Measurements from ENCODE around the gene ATP7B.
"Not testable (repeated sequence)": the region's sequence is repeated elsewhere in the genome, so short reads cannot be mapped to it uniquely, and the experiment has no call there.

Gene ATP7B

DNA sequence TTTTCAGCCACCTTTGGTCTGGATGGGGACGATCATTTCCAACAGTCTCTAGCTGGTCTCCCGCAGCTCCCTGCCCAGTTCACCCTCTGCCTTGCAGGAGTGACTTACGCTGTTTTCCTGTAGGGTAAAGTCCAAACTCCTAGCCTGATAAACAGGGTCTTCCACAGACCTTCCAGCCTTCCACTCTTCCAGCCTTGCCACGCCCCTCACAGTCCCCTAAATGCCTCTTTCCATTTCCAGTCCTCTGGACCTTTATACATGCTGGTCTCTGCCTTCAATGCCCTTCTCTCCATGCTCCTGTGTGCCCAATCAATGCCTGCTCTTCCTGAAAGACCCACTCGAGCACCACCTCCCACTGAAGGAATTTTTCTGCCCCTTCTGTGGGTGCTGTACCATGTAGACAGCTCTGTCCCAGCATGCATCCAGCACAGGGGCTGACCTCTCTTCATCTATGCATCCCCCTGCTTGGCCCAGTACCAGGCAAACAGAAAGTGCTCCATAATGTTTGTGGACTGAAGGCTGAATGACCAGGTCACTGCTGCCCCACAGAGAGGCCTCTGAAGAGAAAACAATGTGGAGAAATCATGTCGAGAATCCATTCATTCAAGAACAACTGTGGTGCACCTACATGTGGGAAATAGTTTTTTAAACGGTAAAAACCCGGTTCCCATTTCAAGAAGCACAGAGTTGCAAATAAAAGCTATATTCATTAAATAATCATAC, 4.6 kb downstream of the ATP7B start:
- no peak for DNase-seq (ENCODE audit: low read depth, low spot score)

DNA sequence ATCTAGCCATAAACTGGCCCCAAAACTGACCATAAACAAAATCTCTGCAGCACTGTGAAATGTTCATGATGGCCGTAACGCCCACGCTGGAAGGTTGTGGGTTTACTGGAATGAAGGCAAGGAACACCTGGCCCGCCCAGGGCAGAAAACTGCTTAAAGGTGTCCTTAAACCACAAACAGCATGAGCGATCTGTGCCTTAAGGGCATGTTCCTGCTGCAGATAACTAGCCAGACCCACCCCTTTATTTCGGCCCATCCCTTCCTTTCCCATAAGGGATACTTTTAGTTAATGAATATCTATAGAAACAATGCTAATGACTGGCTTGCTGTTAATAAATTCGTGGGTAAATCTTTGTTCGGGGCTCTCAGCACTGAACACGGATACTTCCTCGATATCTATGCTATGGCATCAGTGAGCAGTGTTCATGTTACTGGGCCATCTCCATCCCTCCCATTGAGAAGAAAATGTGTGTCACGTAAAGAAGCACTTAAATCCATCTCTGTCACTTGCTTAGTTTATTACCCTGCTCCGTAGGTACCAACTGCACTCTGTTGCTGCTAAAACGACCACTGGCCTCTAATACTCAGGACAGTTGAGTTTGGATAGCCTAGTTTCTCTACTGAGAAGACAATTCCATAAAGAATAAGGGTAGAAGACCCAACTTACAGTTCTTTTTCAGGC, 5.3 kb downstream of the ATP7B start:
- DNase-seq (ENCODE audit: low read depth, low spot score) = no peak

DNA sequence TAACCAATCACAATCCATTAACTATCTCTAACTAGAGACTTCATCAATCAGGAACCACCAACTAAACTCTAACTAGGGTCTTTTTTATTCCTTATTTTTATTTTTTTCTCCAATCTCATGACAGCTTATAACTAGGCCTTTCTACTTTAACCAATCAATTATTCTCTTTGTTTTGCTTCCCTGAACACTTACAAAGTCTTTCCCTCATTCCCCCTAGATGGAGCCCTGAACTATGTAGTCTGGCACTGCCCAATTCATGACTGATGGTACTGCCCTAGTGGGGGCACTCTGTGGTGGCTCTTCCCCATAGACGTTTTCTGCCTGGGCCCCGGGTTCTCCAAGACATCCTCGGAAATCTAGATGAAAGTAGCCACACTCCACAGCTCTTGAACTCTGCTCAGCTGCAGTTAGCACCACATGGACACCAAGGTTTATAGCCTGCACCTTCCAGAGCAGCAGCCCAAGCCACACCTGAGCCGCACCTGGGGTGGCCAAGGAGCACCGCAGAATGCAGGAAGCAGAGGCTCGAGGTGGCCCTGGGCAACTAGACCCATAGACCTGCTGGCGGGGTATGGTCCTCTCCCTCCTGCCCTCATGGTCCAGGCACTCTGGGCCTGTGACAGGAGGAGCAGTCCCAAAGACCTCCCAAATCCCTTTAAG, 6.6 kb downstream of the ATP7B start:
- no peak for DNase-seq (ENCODE audit: low read depth, low spot score)

DNA sequence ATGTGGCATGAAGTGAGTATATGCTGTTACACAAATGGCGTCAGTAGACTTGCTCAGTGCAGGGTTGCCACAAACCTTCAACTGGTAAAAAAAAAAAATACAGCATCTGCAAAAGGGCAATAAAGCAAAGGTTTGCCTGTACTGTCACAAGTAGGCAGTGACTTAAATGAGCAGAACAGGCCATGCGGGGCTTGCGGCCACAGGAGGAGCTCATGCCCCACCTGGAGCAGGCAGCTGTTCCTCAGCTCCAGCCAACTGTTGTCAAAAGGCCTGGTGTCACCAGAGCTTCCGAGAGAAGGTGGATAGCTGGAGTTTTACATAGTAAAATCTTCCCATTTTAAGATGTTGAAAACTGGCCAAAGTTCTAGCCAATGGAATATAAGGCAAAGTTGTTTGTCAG, 7.7 kb downstream of the ATP7B start:
- DNase-seq (ENCODE audit: low read depth, low spot score) = no peak

DNA sequence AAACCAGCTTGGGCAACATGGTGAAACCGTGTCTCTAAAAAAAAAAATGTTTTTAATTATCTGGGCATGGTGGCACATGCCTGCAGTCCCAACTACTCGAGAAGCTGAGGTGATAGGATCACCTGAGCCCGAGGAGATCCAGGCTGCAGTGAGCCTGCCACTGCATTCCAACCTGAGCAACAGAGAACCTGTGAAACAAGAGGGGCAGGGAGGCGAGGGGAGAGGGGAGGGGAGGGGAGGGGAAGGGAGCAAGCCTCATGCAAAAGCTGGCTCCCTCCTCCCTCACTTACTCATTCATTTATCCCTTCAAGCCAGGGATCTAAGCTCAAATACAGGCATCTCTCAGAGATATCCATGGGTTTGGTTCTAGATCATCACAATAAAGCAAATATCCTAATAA, 8.9 kb downstream of the ATP7B start:
- no peak for DNase-seq (ENCODE audit: low read depth, low spot score)

DNA sequence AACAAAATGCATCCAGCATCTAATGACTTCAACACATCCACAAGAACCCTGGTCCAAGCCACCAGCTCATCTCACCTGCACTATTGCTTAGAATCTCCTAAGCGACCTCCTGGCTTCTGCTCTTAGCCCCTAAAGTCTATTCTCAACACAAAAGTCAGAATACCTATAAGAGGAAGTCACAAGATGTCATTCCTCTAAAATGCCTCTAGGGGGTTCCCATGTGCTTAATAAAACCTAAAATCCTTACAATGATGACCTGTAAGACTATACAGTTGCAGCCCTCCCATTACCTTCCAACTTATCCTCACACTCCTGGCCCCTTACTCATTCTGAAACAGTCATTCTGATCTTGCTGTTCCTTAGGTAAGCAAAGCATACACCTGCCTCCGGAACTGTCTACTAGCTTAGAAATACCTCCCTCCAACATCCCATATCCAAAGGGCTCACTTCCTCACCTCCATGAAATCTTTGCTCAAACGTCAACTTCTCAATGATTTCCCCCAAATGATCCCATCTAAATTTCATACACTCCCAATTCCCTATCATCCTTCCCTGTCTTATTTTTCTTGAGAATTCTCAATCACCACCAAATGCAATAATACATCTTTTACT, 10.0 kb downstream of the ATP7B start:
- DNase-seq (ENCODE audit: low read depth, low spot score) = peak; percentile 36

DNA sequence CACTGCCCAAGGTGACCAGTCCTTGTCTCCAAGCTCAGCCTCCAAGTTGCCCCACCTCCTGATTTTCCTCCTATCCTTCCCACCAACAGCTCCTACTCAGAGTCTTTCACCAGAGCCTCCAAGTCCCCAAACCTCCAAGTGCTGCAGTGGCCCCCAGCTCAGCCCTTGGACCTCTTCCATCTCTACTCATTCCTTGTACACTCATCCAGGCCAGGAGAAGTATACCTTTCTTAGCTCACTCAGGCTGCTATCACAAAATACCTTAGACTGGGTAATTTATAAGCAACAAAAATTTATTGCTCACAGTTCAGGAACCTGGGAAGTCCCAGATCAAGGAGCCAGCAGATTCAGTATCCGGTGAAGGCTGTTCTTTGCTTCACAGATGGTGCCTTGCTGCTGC, 11.3 kb downstream of the ATP7B start:
- DNase-seq (ENCODE audit: low read depth, low spot score) = no peak

DNA sequence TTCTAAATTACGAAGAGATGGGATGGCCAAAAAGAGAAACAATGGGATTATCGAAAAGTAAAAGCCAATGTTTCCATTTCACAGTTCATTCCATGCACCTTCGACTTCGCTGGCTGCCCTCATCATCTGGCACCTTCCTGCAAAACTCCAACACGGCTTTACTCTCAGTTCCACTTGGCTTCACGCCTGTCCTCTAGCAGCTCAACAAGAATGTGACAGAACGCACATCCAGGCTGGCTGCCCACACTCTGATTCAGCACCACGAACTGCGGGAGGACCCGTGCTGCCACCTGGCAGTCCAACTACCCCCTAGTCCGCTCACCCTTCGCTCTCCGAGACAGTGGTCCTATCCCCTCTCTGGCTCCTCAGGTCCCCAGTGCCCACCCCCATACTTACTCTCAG, 11.7 kb downstream of the ATP7B start:
- DNase-seq (ENCODE audit: low read depth, low spot score) = peak; percentile 57

DNA sequence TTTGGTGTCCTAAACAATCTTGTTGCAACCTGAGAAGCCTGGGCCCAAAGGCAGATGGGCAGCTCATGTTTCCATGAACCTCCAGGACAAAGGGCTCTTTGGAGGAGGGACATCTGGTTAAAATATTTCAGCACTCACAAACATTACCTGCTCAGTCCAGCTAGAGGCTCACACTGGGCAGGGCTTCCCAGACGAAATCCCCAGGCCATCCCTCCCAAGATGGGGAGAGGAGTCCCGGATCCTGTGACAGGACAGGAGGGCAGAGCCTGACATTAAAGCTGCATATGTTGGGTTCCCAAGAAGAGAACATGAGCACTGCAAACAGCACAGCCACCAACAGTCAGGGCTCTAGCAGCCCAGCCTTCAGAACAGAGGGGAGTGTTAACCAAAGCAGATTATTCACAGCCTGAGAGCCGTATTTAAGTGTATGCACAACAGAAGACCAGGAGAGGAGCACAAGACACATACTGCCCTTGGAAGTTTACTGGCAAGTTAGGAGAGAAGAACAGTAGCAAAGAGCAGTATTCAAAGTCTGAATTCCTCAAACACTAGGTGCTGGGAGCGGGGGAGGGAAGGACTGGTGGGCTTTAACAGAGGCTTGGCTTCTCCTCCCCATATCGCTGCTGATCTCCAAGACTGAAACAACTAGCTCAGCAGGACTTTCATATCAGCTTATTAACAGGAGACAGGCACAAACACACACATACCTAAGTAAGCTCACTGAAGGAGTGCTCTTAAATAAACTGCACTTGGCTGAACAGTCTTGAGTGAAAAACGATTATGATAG, 12.3 kb downstream of the ATP7B start:
- DNase-seq (ENCODE audit: low read depth, low spot score) = no peak

DNA sequence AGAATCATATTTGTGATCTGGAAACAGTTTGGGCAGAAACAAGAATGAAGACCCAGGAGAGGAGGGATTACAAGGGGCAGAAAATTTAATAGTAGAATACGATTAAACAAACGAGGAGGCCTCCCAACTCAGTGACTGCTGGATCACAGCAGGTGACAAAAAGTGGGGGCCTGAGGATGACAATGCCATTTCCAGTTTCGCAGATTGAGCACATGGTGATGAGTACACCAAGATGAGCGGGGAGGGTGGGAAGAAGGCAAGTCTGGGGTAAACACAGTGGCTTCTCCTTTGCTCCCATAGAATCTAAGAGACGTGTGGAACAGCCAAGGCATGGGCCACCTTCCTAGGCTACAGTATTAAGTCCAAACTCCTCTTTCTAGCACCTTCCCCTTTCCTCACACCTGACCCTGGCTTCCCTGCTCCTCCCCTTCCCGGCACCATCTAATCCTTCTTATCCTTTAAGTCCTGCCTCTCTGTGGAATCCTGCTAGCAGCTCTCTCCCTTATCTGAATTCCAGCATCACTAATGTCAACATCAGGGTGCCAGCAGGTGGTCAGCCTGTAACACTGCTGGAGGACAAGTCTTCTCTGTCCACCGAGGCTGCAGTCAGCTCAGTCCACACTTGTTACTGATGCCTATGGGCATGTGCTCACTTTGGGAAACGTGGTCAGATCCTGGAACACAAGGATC, 13.5 kb downstream of the ATP7B start:
- no peak for DNase-seq (ENCODE audit: low read depth, low spot score)

DNA sequence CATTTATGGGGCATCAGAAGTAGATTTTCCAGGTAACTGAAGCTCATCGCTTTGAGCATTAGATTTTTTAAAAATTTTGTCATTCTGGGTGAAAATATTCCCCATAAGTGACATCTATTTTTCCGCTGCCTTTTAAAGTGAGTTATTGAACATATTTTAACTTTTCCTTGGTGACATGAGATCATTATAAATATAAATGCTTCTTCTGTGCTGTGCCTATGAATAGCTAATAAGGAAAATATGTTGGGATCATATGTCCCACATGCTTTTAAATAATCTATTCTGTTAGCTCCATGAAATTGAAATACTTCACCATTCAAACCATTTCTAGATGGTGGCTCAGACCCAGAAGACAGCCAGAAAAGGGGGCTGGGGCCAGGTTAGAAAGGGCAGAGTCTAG, 14.1 kb downstream of the ATP7B start:
- no peak for DNase-seq (ENCODE audit: low read depth, low spot score)

DNA sequence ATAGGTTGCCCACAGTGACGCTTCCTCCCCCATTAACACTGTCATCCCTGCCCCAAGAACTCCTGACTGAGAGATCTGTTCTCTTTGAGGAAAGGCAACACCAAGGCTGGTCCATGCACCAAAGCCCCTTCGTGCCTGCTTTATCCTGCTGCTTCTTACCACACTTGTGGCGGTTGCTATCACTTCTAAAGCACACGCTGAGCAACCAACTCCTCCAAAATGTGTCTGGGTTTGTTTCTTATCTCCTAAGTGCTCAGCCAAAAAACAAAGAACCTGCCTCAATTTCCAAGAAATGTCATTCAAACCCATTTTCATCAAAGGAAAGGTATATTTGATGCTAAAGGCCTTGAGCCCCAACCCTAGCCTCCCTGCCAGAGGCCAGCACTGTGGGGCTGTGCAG, 14.6 kb downstream of the ATP7B start:
- DNase-seq (ENCODE audit: low read depth, low spot score) = no peak

DNA sequence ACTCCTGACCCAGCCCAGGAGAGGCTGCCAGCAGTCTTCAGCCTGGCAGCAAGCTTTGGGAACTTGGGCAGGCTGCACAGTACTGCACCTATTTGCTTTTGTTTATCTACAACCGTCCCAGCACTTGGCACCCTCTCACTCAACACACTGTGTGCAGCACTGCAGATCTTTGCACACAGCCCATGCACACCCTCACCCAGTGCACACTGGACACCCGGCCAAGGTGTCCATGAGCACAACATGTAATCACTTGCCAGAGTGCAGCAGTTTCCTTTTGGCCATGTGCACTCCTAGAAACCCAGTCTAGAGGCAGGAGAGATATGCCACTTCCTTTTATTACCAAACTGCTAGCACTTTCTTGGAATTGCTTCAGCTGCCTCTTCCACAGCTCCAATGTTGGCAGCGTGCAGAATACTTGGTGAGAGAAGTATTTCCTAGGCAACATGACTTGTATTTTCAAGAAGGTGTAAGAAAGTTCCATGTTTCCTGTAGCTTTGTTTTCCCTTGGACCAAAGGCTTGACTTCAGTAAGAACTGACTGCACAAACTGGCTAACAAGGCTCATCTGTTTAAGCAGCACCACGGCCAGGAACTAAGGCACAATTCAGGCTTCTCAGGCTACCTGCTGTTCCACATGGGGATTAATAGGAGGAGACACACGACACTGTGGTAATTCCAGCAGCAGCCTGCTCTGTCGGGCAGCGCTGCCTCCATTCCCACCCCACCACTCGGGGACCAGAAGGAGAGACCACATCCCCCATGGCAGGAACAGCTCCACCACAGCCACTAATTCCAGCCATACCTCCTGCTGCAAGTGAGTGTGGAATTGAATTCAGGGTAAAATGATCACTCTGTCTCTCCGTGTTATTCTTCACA, 15.3 kb downstream of the ATP7B start:
- peak; percentile 53 for DNase-seq (ENCODE audit: low read depth, low spot score)

DNA sequence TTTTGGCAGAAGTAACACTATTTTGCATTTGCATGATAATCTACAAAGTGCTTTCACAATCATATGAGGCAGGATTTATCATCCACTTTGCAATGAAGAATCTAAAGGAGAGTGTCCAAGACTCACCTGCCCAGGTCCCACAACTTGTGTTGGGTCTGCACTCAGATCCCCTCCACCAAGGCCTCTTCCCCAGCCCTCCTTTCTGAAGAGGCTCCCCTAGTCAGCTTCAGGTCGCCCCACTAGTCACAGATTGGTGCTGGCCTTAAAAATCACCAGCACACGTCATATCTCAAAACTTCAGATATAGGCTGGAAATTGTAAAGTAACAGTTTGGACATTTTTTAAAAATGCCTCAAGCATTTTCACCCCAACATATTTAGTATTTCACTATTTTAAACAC, 17.5 kb downstream of the ATP7B start:
- DNase-seq (ENCODE audit: low read depth, low spot score) = no peak

DNA sequence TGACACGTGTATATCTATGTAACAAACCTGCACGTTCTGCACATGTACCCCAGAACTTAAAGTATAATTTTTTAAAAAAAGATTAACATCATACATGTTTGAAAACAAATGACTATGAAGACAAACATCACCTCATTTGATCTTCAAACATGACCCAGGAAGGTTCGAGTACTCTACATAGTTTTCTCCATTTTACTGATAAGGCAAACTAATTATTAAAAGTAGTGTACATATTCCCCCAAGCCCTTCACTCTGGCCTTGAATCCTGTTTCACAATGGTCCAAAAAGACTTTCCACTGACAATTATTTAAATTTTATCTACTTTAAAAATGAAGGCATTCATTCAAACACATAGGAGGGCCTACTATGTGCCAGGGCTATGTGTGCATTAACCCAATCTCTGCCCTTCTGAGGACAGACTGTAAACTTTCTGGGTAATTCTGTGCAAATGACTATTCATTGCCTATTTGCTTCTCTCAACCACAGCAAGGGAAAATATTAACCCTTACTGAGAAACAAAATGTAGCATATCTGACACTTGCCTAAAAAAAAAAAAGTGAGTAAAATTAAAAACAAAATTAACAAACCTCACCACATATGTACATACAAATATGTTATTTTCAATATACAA, 22.1 kb downstream of the ATP7B start:
- no peak for DNase-seq (ENCODE audit: low read depth, low spot score)

DNA sequence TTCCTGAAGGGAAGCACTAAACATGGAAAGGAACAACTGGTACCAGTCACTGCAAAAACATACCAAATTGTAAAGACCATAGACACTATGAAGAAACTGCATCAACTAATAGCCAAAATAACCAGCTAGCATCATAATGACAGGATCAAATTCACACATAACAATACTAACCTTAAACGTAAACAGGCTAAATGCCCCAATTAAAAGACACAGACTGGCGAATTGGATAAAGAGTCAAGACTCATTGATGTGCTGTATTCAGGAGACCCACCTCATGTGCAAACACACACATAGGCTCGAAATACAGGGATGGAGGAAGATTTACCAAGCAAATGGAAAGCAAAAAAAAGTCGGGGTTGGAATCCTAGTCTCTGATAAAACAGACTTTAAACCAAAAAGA, 26.3 kb downstream of the ATP7B start:
- DNase-seq (ENCODE audit: low read depth, low spot score) = not testable (repeated sequence)

DNA sequence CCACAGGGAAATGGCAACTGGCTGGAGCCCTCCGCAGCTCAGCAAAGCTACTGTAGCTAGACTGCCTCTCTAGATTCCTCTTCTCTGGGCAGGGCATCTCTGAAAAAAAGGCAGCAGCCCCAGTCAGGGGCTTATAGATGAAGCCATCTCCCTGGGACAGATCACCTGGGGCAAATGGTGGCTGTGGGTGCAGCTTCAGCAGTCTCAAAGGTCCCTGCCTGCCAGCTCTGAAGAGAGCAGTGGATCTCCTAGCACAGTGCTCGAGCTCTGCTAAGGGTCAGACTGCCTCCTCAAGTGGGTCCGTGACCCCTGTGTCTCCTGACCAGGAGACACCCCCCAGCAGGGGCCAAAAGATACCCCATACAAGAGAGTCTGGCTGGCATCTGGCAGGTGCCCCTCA, 28.0 kb downstream of the ATP7B start:
- not testable (repeated sequence) for DNase-seq (ENCODE audit: low read depth, low spot score)

DNA sequence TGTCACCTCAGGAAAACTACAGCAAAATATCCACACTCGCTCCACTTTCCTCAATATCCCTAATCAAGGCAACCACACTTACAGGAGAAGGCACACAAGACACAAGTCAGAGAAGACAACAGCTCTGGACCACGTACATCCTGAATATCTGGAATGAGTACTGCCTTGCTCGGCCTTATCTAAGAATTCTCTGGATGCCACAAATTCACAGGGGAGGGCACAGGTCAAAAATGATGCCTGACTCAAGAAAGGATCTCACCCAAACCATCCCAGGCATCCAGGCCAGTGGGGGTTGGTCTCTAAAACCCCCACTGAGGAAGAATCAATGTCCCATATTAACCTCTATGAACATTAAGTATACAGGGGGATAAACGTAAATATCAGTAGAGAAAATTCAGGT, 29.9 kb downstream of the ATP7B start:
- DNase-seq (ENCODE audit: low read depth, low spot score) = peak; percentile 20

DNA sequence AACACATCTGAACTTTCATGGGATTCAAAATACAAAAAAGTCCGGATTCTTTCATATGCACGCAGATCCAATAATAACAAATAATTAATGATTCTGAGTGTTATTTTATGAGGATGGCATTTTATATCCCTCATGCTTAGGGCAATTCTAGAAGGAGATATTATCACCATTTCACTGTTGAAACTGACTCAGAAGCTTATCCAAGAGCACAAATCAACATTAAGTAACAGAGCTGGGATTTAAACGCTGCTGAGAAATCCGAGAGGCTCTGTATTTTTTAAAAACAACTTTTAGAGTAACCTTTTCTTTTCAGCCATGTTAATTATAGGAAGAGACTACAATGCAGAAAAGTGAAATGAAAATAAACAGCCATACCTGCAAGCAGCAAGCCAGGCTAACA, 30.3 kb downstream of the ATP7B start:
- DNase-seq (ENCODE audit: low read depth, low spot score) = no peak

Data from astrocyte of the hippocampus (primary cell).